ENCODE results near the gene UPF1.

UPF1 gene

GRCh38 chr19:18857223-18857622, 25.5 kb downstream of the UPF1 start:
- no peak overlapping the region for H3K4me3 ChIP-seq (ENCODE audit: low read length)
- no peak for DNase-seq (ENCODE audit: low read depth)
- no peak for TF ChIP-seq CTCF (conservative IDR thresholded peaks at IDR 0.05; ENCODE audit: low read length)

DNA sequence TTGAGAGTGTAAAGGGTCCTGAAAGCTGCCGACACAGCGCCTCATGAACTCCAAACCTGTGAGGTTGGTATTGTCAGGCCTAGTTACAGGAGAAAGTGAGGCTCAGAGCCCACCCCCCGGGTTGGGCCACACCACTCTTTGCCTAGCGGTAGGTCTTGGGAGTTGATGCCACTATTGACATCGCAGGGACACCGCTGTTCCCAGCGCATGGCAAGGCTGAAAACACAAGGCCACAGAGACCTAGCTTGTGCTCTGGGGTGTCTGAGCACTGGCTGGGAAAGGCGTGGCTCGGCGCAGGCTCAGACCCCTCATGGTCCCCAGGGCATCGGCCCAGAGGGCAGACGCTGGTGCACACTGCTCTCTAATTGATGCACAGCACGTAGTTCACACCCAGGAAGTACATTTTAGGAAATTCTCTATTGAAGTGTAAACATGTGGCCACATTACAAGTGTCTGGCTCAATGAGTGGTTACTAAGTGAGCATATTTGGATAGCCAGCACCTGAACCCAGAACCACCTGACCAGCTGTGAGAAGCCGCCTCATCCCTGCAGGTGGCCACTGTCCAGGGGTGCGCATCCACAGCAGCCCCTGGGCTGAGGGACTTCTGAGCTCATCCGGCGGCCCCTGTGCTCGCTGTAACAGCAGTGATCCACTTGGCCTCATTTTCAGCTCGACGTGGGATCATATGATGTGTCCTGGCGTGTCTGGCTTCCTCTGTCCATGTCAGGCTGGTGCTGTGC, 27.3 kb downstream of the UPF1 start:
- no peak for DNase-seq (ENCODE audit: low read depth)
- TF ChIP-seq CTCF (conservative IDR thresholded peaks at IDR 0.05; ENCODE audit: low read length), result no peak
- no peak overlapping the region for H3K4me3 ChIP-seq (ENCODE audit: low read length)

DNA sequence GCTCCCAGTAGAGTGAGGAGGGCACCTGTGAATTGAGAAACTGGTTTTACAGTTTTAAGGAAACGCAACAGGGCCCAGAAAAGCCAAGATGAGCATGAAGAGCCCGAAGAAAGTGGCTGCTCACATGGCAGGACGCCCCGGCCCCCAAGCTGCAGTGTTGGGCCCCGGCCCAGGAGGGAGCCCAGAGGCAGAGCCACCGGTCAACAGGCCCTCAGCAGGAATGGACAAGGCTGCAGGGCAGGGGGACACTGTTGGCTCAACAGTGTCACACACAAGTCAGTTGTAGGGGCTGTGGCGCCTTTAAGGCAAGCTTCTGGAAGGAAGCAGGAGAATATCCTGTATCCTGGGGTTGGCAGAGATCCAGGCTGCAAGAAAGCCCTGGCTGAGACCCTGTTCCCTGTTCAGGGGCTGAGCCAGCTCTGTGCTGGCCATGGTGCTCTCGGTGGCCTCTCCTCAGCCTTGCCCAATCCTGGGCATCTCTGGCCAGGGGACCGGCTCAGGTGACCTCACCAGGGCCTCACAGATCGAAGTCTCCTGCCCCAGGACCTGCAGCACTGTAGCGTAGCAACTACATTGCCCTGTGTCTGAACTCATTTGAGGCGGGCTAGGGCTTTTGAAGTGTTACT, 28.0 kb downstream of the UPF1 start:
- no peak for TF ChIP-seq CTCF (conservative IDR thresholded peaks at IDR 0.05; ENCODE audit: low read length)

DNA sequence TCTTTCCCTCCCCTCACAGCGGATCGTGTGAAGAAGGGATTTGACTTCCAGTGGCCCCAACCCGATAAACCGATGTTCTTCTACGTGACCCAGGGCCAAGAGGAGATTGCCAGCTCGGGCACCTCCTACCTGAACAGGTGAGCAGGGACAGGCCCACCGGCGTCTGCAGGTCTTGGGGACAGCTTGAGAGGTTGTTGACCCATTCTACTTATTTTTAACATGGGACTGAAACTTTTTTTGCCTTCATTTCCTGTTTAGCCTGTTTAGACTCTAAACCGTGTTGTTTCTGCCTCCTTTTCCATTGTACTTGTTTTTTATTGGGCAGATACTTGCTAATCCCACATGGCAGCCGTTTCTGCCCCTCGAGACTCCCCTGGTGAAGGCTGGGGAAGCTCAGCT, 28.5 kb downstream of the UPF1 start:
- DNase-seq (ENCODE audit: low read depth), result no peak
- no peak overlapping the region for H3K4me3 ChIP-seq (ENCODE audit: low read length)
- no peak for TF ChIP-seq CTCF (conservative IDR thresholded peaks at IDR 0.05; ENCODE audit: low read length)

More for the DNA sequence above, 28.0 kb downstream of the UPF1 start:
- H3K4me3 ChIP-seq (ENCODE audit: low read length), result no peak overlapping the region
- no peak for DNase-seq (ENCODE audit: low read depth)

DNA sequence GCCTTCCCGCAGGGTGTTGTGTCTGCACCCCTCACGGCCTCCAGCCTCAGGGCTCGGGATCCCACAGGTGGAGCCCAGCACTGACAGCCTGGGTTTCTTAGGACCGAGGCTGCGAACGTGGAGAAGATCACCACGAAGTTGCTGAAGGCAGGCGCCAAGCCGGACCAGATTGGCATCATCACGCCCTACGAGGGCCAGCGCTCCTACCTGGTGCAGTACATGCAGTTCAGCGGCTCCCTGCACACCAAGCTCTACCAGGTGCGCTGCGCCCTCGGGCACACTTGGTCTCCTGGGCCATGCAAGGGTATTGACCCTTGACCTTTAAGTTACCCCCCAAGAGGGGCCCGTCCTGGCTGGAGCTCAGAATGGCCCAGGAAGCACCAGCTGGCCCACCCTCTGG, 29.0 kb downstream of the UPF1 start:
- TF ChIP-seq CTCF (conservative IDR thresholded peaks at IDR 0.05; ENCODE audit: low read length), result no peak
- H3K4me3 ChIP-seq (ENCODE audit: low read length), result no peak overlapping the region
- DNase-seq (ENCODE audit: low read depth), result no peak

DNA sequence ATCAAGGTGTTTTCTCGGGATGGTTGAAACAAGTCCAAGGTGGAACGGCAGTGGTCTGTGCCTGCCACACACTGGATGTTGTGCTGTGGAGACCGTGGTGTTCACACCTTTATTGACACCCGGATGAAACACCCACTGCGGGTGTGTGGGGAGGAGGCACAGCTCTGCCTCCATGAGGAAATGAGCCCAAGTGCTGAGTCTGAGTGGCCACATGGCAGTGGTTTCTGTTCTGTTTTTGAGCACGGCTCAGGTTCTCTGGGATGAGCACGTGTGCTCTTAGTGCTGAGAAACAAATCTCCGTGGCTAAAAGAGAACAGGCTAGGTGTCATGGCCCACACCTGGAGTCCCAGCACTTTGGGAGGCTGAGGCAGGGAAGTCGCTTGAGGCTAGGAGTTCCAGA, 29.5 kb downstream of the UPF1 start:
- no peak for TF ChIP-seq CTCF (conservative IDR thresholded peaks at IDR 0.05; ENCODE audit: low read length)
- DNase-seq (ENCODE audit: low read depth), result no peak
- H3K4me3 ChIP-seq (ENCODE audit: low read length), result no peak overlapping the region

- TF ChIP-seq CTCF (conservative IDR thresholded peaks at IDR 0.05; ENCODE audit: low read length), result no peak
- H3K4me3 ChIP-seq (ENCODE audit: low read length), result no peak overlapping the region
- DNase-seq (ENCODE audit: low read depth), result no peak
These were observed 30.2 kb downstream of the UPF1 start for GRCh38 chr19:18861917-18862316.
